ENCODE data around the gene CNTNAP2.
"Not testable (repeated sequence)": the region's sequence is repeated elsewhere in the genome, so short reads cannot be mapped to it uniquely, and the experiment has no call there.

CNTNAP2 gene

DNA sequence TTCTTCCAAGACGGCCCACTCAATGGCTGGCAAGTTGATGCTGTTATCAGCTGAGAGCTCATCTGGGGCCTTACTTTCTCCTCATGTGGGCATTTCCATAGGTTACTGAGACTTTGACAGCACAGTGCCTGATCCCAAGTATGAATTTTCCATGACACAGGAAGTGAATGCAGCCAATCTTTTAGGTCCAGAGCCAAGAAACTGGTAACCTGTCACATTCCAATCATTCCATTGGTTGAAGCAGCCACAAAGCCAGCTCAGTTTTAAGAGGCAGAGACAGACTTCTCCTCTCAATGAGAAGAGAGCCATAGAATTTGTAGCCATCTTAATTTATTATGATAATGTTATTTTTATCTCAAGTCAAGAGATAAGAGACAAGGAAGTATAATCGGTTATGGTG is 775.5 kb downstream of the CNTNAP2 start:
- H3K9me3 ChIP-seq (ENCODE audit: control insufficient read depth, low read depth, low read length) = no peaks in the 10 kb centered on the region
- H3K27ac ChIP-seq (ENCODE audit: low read length) = no peak overlapping the region

DNA sequence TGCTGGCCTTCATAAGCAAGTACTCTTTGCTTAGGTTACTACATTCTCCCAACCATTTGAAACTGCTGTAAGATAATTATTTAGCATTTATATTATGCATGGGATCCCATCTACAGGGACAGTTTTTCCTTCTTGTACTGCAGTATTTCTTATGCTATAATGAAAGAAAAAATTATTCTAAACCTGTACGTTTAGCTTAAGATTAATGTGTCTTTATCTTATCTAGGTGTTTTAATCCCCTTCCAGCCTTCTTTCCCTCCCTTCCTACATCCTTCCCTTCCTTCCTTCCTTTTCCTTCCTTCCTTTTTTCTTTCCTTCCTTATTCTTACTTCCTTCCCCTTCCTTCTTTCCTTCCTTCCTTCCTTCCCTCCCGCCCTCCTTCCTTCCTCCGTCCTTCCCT is 778.3 kb downstream of the CNTNAP2 start:
- Histone ChIP-seq H3K36me3 (ENCODE audit: control insufficient read depth, low read depth, low read length) (no peaks in the 10 kb centered on the region), H3K4me1 (ENCODE audit: control insufficient read depth, low read depth, low read length) (no peaks in the 10 kb centered on the region), H3K27me3 (ENCODE audit: control insufficient read depth, insufficient read depth, low read length) (no peaks in the 10 kb centered on the region), H3K4me3 (ENCODE audit: low read length) (no peak overlapping the region), H3K9ac (ENCODE audit: low read length) (no peak overlapping the region), H3K27ac (ENCODE audit: low read length) (no peak overlapping the region), H3K9me3 (ENCODE audit: control insufficient read depth, low read depth, low read length) (no peaks in the 10 kb centered on the region)

More for the DNA sequence above, 775.5 kb downstream of the CNTNAP2 start:
- H3K36me3 ChIP-seq (ENCODE audit: control insufficient read depth, low read depth, low read length) = no peaks in the 10 kb centered on the region
- no peak overlapping the region for H3K4me3 ChIP-seq (ENCODE audit: low read length)
- no peaks in the 10 kb centered on the region for H3K4me1 ChIP-seq (ENCODE audit: control insufficient read depth, low read depth, low read length)
- no peak overlapping the region for H3K9ac ChIP-seq (ENCODE audit: low read length)
- H3K27me3 ChIP-seq (ENCODE audit: control insufficient read depth, insufficient read depth, low read length) = no peaks in the 10 kb centered on the region

- no peaks in the 10 kb centered on the region for H3K4me1 ChIP-seq (ENCODE audit: control insufficient read depth, low read depth, low read length)
- no peaks in the 10 kb centered on the region for H3K9me3 ChIP-seq (ENCODE audit: control insufficient read depth, low read depth, low read length)
- H3K36me3 ChIP-seq (ENCODE audit: control insufficient read depth, low read depth, low read length) = no peaks in the 10 kb centered on the region
- no peak overlapping the region for H3K4me3 ChIP-seq (ENCODE audit: low read length)
- H3K27me3 ChIP-seq (ENCODE audit: control insufficient read depth, insufficient read depth, low read length) = no peaks in the 10 kb centered on the region
- H3K27ac ChIP-seq (ENCODE audit: low read length) = no peak overlapping the region
- H3K9ac ChIP-seq (ENCODE audit: low read length) = no peak overlapping the region
Measured at GRCh38 chr7:146902266-146902665, 785.7 kb downstream of the CNTNAP2 start.

- Histone ChIP-seq H3K36me3 (ENCODE audit: control insufficient read depth, low read depth, low read length) (no peaks in the 10 kb centered on the region), H3K27ac (ENCODE audit: low read length) (no peak overlapping the region), H3K27me3 (ENCODE audit: control insufficient read depth, insufficient read depth, low read length) (no peaks in the 10 kb centered on the region), H3K9ac (ENCODE audit: low read length) (no peak overlapping the region), H3K4me1 (ENCODE audit: control insufficient read depth, low read depth, low read length) (no peaks in the 10 kb centered on the region), H3K9me3 (ENCODE audit: control insufficient read depth, low read depth, low read length) (no peaks in the 10 kb centered on the region), H3K4me3 (ENCODE audit: low read length) (no peak overlapping the region)
Measured at GRCh38 chr7:146902728-146903127, 786.1 kb downstream of the CNTNAP2 start.

- not testable (repeated sequence) for H3K4me1 ChIP-seq (ENCODE audit: control insufficient read depth, low read depth, low read length); H3K4me3 ChIP-seq (ENCODE audit: low read length); H3K36me3 ChIP-seq (ENCODE audit: control insufficient read depth, low read depth, low read length); H3K9me3 ChIP-seq (ENCODE audit: control insufficient read depth, low read depth, low read length); H3K27ac ChIP-seq (ENCODE audit: low read length); H3K9ac ChIP-seq (ENCODE audit: low read length); H3K27me3 ChIP-seq (ENCODE audit: control insufficient read depth, insufficient read depth, low read length)
Measured at GRCh38 chr7:146905746-146906145, 789.1 kb downstream of the CNTNAP2 start.

- H3K4me1 ChIP-seq (ENCODE audit: control insufficient read depth, low read depth, low read length) = no peaks in the 10 kb centered on the region
- no peak overlapping the region for H3K27ac ChIP-seq (ENCODE audit: low read length)
- no peaks in the 10 kb centered on the region for H3K27me3 ChIP-seq (ENCODE audit: control insufficient read depth, insufficient read depth, low read length)
- H3K4me3 ChIP-seq (ENCODE audit: low read length) = no peak overlapping the region
- H3K36me3 ChIP-seq (ENCODE audit: control insufficient read depth, low read depth, low read length) = no peaks in the 10 kb centered on the region
- H3K9ac ChIP-seq (ENCODE audit: low read length) = no peak overlapping the region
- no peaks in the 10 kb centered on the region for H3K9me3 ChIP-seq (ENCODE audit: control insufficient read depth, low read depth, low read length)
Measured at GRCh38 chr7:146922782-146923181, 806.2 kb downstream of the CNTNAP2 start.

DNA sequence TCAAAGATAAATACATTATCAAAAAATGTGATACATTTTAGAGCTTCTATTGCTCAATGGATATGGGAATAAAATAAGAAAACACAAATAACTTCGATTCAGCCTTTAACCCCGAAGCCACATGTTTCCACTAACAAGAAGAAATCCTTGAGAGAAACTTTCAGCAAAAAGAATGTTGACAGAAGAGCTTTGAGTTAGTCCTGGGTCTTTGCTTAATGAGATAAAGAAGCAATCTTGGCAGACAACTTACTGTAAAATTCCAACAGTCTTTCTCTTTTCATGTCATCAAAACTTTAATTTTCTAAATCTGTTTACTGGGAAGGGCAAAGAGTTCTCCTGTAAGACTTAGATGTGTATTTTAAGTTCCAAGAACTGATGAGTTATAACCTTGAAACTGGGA is 810.2 kb downstream of the CNTNAP2 start:
- H3K4me1 ChIP-seq (ENCODE audit: control insufficient read depth, low read depth, low read length) = no peaks in the 10 kb centered on the region
- H3K4me3 ChIP-seq (ENCODE audit: low read length) = no peak overlapping the region
- no peak overlapping the region for H3K27ac ChIP-seq (ENCODE audit: low read length)
- H3K9ac ChIP-seq (ENCODE audit: low read length) = no peak overlapping the region
- no peaks in the 10 kb centered on the region for H3K27me3 ChIP-seq (ENCODE audit: control insufficient read depth, insufficient read depth, low read length)
- no peaks in the 10 kb centered on the region for H3K36me3 ChIP-seq (ENCODE audit: control insufficient read depth, low read depth, low read length)
- peaks cover 3% of the 10 kb centered on the region for H3K9me3 ChIP-seq (ENCODE audit: control insufficient read depth, low read depth, low read length)

GRCh38 chr7:146937836-146938235 is 821.2 kb downstream of the CNTNAP2 start:
- Histone ChIP-seq H3K27me3 (ENCODE audit: control insufficient read depth, insufficient read depth, low read length) (no peaks in the 10 kb centered on the region), H3K27ac (ENCODE audit: low read length) (no peak overlapping the region), H3K4me3 (ENCODE audit: low read length) (no peak overlapping the region), H3K9ac (ENCODE audit: low read length) (no peak overlapping the region), H3K36me3 (ENCODE audit: control insufficient read depth, low read depth, low read length) (no peaks in the 10 kb centered on the region), H3K4me1 (ENCODE audit: control insufficient read depth, low read depth, low read length) (no peaks in the 10 kb centered on the region), H3K9me3 (ENCODE audit: control insufficient read depth, low read depth, low read length) (no peaks in the 10 kb centered on the region)

- H3K4me3 ChIP-seq (ENCODE audit: low read length) = no peak overlapping the region
- no peaks in the 10 kb centered on the region for H3K27me3 ChIP-seq (ENCODE audit: control insufficient read depth, insufficient read depth, low read length)
- no peaks in the 10 kb centered on the region for H3K36me3 ChIP-seq (ENCODE audit: control insufficient read depth, low read depth, low read length)
- H3K4me1 ChIP-seq (ENCODE audit: control insufficient read depth, low read depth, low read length) = no peaks in the 10 kb centered on the region
- H3K27ac ChIP-seq (ENCODE audit: low read length) = no peak overlapping the region
- no peaks in the 10 kb centered on the region for H3K9me3 ChIP-seq (ENCODE audit: control insufficient read depth, low read depth, low read length)
- H3K9ac ChIP-seq (ENCODE audit: low read length) = no peak overlapping the region
Measured at GRCh38 chr7:146943483-146943882, 826.9 kb downstream of the CNTNAP2 start.

- no peaks in the 10 kb centered on the region for H3K36me3 ChIP-seq (ENCODE audit: control insufficient read depth, low read depth, low read length)
- no peak overlapping the region for H3K27ac ChIP-seq (ENCODE audit: low read length)
- H3K4me3 ChIP-seq (ENCODE audit: low read length) = no peak overlapping the region
- H3K9me3 ChIP-seq (ENCODE audit: control insufficient read depth, low read depth, low read length) = no peaks in the 10 kb centered on the region
- no peaks in the 10 kb centered on the region for H3K27me3 ChIP-seq (ENCODE audit: control insufficient read depth, insufficient read depth, low read length)
- H3K4me1 ChIP-seq (ENCODE audit: control insufficient read depth, low read depth, low read length) = no peaks in the 10 kb centered on the region
- H3K9ac ChIP-seq (ENCODE audit: low read length) = no peak overlapping the region
Measured at GRCh38 chr7:146948703-146949102, 832.1 kb downstream of the CNTNAP2 start.

DNA sequence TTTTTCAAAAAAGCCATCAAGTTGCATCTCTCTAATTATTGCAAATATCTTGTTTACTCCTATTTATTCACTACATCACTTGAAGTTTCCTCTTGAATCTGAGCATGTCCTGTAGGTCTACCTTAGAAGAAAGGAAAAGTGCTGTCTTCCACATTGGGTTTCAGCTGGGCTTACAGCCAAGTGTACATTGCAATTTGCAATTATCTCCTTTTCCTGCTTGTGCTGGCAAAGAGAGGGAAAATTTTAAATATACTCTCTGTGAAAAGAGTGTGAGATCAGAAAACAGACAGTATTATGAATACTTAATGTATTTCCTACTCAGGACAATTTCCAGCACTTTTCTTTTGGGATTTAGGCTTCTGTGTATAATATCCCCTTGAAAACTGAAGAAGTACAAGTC is 839.7 kb downstream of the CNTNAP2 start:
- Histone ChIP-seq H3K4me1 (ENCODE audit: control insufficient read depth, low read depth, low read length) (peaks cover 7% of the 10 kb centered on the region), H3K4me3 (ENCODE audit: low read length) (no peak overlapping the region), H3K27me3 (ENCODE audit: control insufficient read depth, insufficient read depth, low read length) (no peaks in the 10 kb centered on the region), H3K36me3 (ENCODE audit: control insufficient read depth, low read depth, low read length) (no peaks in the 10 kb centered on the region), H3K27ac (ENCODE audit: low read length) (no peak overlapping the region), H3K9me3 (ENCODE audit: control insufficient read depth, low read depth, low read length) (no peaks in the 10 kb centered on the region), H3K9ac (ENCODE audit: low read length) (no peak overlapping the region)

GRCh38 chr7:146956853-146957252 is 840.3 kb downstream of the CNTNAP2 start:
- H3K36me3 ChIP-seq (ENCODE audit: control insufficient read depth, low read depth, low read length) = no peaks in the 10 kb centered on the region
- no peaks in the 10 kb centered on the region for H3K9me3 ChIP-seq (ENCODE audit: control insufficient read depth, low read depth, low read length)
- no peak overlapping the region for H3K9ac ChIP-seq (ENCODE audit: low read length)
- H3K27ac ChIP-seq (ENCODE audit: low read length) = no peak overlapping the region
- no peak overlapping the region for H3K4me3 ChIP-seq (ENCODE audit: low read length)
- H3K27me3 ChIP-seq (ENCODE audit: control insufficient read depth, insufficient read depth, low read length) = no peaks in the 10 kb centered on the region
- peaks cover 11% of the 10 kb centered on the region for H3K4me1 ChIP-seq (ENCODE audit: control insufficient read depth, low read depth, low read length)
